ENCODE results near the gene SBNO1.
"Not testable (repeated sequence)": the region's sequence is repeated elsewhere in the genome, so short reads cannot be mapped to it uniquely, and the experiment has no call there.

SBNO1 gene

DNA sequence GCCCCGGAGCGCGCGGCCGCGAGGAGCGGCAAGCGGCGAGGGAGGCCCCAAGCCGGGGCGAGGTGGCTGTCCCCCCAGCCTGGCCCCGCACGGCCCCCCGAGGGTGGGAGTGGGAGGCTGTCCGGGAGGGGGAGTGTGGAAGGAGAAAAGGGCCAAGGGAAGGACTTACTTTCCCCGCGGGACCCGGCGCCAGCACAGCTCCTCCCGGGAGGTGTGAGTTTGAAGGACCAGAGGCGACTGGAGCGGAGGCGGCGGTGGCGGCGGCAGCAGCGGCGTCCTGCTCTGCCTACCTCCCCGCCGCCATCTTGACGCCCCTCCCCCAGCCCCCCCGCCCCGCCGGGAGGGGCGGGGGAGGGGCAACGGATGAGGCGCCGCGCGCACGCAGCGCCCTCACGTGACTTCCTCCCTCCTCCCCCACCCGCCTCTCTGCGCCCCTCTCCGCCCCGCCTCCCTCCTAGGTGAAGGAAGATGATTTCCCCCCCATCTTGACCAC, at the start of gene SBNO1:
TSS of gene SBNO1 (minus strand) at position 316 of the 493 bp plus-strand sequence. CDS start 14,406 bp downstream, outside the sequence.
- Mint-ChIP-seq H3K27ac (peak within 1 kb of the TSS; percentile 99), H3K4me3 (peak within 1 kb of the TSS; percentile 91), H3K27me3 (no peaks in the 10 kb centered on the region), H3K4me1 (peaks cover 25% of the 10 kb centered on the region), H3K9me3 (no peaks in the 10 kb centered on the region), H3K36me3 (ENCODE audit: low read depth) (peaks cover 3% of the 10 kb centered on the region)
- DNase-seq: peak; percentile 93
- ATAC-seq: peak; percentile 38

DNA sequence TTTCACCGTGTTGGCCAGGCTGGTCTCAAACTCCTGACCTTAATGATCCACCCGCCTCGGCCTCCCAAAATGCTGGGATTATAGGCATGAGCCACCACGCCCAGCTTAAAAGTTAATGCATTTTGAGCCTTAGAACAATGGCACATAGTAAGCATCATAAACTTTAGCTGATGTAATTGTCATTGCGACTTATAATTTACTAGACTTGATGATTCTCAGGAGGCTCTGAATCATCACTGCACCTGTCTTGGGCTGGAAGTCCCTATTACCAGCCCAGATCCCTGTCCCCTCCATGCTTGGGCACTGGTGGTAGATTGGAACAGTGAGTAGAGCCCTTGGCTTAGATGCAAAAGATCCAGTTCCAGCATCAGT, 45.4 kb upstream of the SBNO1 start:
- Mint-ChIP-seq H3K9me3 (no peaks in the 10 kb centered on the region), H3K27me3 (no peaks in the 10 kb centered on the region), H3K4me3 (no peak overlapping the region), H3K36me3 (ENCODE audit: low read depth) (peaks cover 29% of the 10 kb centered on the region), H3K27ac (no peak overlapping the region), H3K4me1 (no peaks in the 10 kb centered on the region)
- DNase-seq (no peak), ATAC-seq (no peak)

DNA sequence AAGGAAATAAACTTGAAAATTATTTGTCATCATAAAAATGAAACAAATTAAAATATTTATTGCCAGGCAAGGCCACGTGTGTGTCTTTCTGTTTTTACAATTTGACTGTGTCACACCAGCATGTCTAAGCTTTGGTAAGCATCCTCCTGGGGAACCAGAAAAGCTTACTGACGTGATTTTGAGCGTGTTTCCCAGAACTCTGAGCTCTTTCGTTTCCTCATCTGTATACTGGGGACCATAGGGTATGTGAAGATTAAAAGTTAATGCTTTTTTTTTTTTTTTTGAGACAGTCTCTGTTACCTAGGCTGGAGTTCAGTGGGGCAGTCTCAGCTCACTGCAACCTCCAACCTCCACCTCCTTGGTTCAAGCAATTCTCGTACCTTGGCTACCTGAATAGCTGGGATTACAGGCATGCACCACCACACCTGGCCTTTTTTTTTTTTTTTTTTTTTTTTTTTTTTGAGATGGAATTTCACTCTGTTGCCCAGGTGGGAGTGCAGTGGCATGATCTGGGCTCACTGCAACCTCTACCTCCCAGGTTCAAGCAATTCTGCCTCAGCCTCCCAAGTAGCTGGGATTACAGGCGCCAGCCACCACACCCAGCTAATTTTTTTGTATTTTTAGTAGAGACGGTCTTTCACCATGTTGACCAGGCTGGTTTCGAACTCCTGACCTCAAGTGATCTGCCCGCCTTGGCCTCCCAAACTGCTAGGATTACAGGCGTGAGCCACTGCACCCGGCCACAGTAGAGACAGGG, 44.8 kb upstream of the SBNO1 start:
- H3K36me3 Mint-ChIP-seq (ENCODE audit: low read depth): peaks cover 26% of the 10 kb centered on the region
- H3K9me3 Mint-ChIP-seq, H3K4me3 Mint-ChIP-seq, ATAC-seq, DNase-seq, H3K27me3 Mint-ChIP-seq, H3K4me1 Mint-ChIP-seq: not testable (repeated sequence)
- peak overlapping the region; percentile 18 for H3K27ac Mint-ChIP-seq

DNA sequence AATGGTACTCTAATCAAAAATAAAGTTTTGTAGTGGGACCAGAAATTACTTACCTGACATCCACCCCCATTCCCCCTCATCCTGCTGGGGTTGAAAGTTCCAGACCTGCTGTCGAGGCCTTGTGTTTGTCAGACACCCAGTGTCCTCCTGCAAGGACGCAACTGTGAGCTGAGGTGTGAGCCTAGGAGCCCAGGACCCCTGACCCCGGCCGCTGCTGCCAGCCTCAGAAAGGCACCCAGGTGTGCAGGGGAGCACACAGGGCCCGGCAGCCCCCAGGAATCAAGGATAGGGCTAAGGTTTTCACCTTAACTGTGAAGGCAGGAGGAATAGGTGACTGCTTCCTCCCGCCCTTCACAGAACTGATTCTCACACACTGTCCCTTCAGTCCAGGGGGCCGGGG, 44.0 kb upstream of the SBNO1 start:
- not testable (repeated sequence) for H3K9me3 Mint-ChIP-seq, H3K27ac Mint-ChIP-seq, H3K4me3 Mint-ChIP-seq, DNase-seq, H3K4me1 Mint-ChIP-seq, ATAC-seq, H3K27me3 Mint-ChIP-seq
- H3K36me3 Mint-ChIP-seq (ENCODE audit: low read depth): peaks cover 27% of the 10 kb centered on the region

DNA sequence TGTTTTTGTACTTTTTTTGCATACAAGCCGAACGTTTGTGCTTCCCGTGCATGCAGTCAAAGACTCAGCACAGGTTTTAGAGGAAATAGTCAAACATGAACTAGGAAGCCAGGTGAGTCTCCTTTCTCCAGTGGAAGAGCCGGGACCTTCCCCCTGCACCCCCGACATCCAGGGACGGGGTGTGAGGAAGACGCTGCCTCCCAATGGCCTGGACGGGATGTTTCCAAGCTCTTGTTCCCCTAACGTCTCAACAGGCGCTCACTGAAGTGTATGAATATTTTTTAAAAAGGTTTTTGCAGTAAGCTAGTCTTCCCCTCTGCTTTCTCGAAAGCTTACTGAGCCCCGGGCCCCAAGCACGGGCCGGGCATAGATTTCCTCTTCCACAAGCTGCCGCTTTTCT, 43.3 kb upstream of the SBNO1 start:
- peaks cover 28% of the 10 kb centered on the region for H3K36me3 Mint-ChIP-seq (ENCODE audit: low read depth)
- not testable (repeated sequence) for DNase-seq, H3K27ac Mint-ChIP-seq, H3K27me3 Mint-ChIP-seq, H3K9me3 Mint-ChIP-seq, H3K4me1 Mint-ChIP-seq, ATAC-seq, H3K4me3 Mint-ChIP-seq

DNA sequence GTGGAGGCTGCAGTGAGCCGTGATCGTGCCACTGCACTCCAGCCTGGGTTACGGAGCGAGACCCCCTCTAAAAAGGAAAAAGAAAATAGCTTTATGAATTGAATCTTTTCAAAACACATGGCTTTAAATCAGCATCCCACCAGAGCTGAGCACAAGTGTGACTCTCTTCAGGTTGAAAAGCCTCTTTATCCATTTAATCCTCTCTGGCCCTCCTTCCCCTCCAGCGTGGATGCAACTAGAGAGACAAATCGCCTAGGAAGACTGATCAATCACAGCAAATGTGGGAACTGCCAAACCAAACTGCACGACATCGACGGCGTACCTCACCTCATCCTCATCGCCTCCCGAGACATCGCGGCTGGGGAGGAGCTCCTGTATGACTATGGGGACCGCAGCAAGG, 42.6 kb upstream of the SBNO1 start:
- H3K9me3 Mint-ChIP-seq, ATAC-seq, DNase-seq, H3K4me1 Mint-ChIP-seq, H3K4me3 Mint-ChIP-seq, H3K27me3 Mint-ChIP-seq: not testable (repeated sequence)
- H3K27ac Mint-ChIP-seq: peak overlapping the region; percentile 19
- peaks cover 28% of the 10 kb centered on the region for H3K36me3 Mint-ChIP-seq (ENCODE audit: low read depth)

DNA sequence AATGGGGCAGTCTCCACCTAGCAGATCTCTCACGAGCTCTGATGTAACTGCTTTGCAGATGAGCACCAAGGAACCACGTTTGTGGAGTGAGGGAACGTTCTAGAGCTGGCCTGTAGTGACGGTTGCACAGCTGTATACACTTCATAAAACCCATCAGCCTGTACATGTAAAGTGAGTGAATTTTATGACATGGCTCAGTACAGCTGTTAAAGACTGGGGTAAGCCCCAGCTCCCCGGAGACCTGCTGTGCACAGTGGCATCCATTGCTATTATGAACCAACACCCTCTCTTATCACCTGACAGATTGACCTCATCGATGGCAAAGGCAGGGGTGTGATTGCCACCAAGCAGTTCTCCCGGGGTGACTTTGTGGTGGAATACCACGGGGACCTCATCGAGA, 39.9 kb upstream of the SBNO1 start:
- Mint-ChIP-seq H3K27me3 (no peaks in the 10 kb centered on the region), H3K27ac (no peak overlapping the region), H3K9me3 (no peaks in the 10 kb centered on the region), H3K36me3 (ENCODE audit: low read depth) (peaks cover 22% of the 10 kb centered on the region), H3K4me1 (no peaks in the 10 kb centered on the region), H3K4me3 (no peak overlapping the region)
- peak; percentile 39 for ATAC-seq
- DNase-seq: no peak

DNA sequence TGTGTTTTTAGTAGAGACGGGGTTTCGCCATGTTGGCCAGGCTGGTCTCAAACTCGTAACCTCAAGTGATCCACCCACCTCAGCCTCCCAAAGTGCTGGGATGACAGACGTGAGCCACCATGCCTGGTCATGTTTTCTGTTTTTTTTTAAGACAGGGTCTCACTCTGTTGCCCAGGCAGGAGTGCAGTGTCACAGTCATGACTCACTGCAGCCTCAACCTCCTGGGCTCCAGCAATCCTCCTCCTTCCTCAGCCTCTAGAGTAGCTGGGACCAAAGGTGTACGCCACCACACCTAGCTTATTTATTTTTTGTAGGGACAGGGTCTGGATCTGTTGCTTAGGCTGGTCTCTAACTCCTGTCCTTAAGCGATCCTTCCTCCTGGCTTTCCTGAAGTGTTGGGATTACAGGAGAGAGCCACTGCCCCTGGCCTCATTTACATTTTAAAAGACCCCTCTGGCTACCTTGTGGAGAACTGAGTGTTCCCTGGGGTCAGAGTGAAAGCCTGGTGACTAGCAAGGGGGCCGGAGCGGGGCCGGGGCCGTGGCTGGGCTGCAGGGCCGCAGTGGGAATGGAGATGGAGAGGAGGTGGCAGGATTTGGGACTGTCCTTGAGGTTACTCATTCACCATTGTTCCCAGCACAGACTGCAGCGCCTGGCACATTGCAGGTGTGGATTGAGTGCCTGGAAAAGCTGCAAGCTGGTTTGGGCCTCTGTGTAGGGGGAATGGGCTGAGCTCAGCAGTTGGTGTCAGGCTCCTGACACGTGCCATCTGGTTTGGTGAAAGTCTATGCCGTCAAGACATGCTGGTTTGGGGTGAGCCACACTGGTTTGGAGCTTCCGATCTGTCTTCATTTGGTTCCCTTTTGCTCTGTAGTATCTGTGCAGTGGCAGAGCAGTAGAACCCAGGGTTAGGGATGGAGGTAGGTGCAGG, 37.4 kb upstream of the SBNO1 start:
- Mint-ChIP-seq H3K4me1 (no peaks in the 10 kb centered on the region), H3K27me3 (no peaks in the 10 kb centered on the region), H3K27ac (no peak overlapping the region), H3K9me3 (no peaks in the 10 kb centered on the region), H3K36me3 (ENCODE audit: low read depth) (peaks cover 21% of the 10 kb centered on the region), H3K4me3 (no peak overlapping the region)
- no peak for ATAC-seq
- no peak for DNase-seq

DNA sequence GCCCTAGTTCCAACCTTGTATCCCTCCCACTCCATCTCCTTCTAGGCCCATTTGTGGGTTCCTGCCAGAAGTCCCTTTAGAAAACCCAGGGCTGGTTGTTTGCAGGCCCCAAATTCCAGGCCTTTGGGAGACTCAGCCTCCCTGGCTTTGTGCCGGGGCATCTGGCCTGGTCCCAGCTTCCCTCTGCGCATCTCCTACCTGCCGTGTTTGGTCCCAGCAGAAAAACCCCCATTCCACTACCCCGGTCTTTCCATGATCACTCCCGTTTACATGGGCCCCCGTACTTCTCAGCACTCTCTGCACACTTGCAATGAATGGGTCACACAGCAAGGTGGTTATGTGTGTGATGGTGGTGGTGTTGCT, 34.6 kb upstream of the SBNO1 start:
- no peak for DNase-seq
- Mint-ChIP-seq H3K27me3 (no peaks in the 10 kb centered on the region), H3K27ac (no peak overlapping the region), H3K4me3 (no peak overlapping the region), H3K4me1 (no peaks in the 10 kb centered on the region), H3K36me3 (ENCODE audit: low read depth) (peaks cover 28% of the 10 kb centered on the region), H3K9me3 (no peaks in the 10 kb centered on the region)
- ATAC-seq: no peak

DNA sequence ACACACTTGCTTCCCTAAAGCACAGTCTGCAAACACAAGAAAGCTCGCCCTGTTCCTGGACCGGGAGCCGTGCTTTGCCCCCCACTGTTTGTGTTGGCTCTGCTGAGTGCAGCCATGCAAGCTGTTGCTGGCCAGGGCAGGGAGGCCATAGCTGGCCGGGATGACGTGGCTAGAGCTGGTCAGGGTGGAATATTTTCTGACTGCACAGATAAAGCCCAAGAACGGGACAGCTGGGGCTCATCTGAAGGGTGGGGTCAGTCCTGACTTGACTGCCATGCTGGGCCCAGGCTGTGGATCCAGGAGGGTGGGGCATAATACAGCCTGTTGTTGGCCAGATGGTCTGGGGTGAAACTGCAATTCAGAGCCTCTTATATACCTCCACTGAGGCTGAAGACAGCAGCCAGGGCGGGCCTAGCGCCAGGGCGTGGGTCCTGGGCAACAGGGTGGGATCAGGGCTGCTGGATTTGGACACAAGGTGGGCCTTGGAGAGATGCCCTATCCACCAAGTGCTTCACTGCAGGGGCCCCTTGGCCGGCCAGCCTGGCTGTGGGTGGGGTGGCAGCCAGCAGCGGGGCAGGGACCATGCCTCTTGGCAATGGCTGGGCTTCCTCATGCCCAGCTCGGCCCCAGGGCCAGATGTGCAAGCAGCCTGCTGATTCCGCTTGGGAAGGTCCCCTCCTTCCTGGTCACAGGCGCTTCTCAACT, 34.1 kb upstream of the SBNO1 start:
- Mint-ChIP-seq H3K27me3 (no peaks in the 10 kb centered on the region), H3K4me1 (no peaks in the 10 kb centered on the region), H3K27ac (no peak overlapping the region), H3K36me3 (ENCODE audit: low read depth) (peaks cover 28% of the 10 kb centered on the region), H3K9me3 (no peaks in the 10 kb centered on the region), H3K4me3 (no peak overlapping the region)
- ATAC-seq (no peak), DNase-seq (no peak)

DNA sequence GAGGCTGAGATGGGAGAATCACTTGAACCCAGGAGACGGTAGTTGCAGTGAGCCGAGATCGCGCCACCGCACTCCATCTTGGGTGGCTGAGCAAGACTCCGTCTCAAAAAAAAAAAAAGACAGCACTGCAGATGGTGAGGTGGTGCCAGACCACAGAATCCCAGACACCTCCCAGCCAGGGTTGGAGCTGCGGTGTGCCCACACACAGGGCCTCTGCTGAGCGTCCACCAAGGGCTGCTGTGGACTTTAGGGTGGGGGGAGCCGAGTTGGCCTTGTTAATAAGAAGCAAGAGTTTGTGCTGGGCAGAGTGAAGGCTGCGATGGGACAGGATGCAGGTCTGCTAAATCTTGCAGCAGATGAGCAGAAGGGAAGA, 33.5 kb upstream of the SBNO1 start:
- Mint-ChIP-seq H3K36me3 (ENCODE audit: low read depth) (peaks cover 27% of the 10 kb centered on the region), H3K27me3 (no peaks in the 10 kb centered on the region)

DNA sequence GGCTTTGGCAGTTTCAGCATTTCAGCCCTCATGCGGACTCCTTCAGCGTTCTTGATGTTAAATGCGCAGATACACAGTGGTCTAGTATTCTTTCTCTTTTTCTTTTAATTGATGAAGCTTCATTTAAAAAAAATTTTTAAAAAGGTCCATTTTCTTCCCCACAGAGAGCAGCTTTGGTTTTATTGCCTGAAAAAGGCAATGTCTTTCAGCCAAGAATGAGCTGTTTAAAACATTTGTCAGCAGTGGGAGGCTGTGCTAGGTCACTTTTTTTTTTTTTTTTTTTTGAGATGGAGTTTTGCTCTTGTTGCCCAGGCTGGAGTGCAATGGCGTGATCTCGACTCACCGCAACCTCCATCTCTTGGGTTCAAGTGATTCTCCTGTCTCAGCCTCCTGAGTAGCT, 32.8 kb upstream of the SBNO1 start:
- peaks cover 31% of the 10 kb centered on the region for H3K36me3 Mint-ChIP-seq (ENCODE audit: low read depth)
- H3K9me3 Mint-ChIP-seq: no peaks in the 10 kb centered on the region
- no peak overlapping the region for H3K4me3 Mint-ChIP-seq
- peaks cover 2% of the 10 kb centered on the region for H3K4me1 Mint-ChIP-seq
- no peak overlapping the region for H3K27ac Mint-ChIP-seq
- H3K27me3 Mint-ChIP-seq: no peaks in the 10 kb centered on the region
- DNase-seq: no peak
- no peak for ATAC-seq

More for the DNA sequence above, 33.5 kb upstream of the SBNO1 start:
- Mint-ChIP-seq H3K4me3 (no peak overlapping the region), H3K4me1 (no peaks in the 10 kb centered on the region), H3K9me3 (no peaks in the 10 kb centered on the region), H3K27ac (no peak overlapping the region)
- DNase-seq (no peak), ATAC-seq (no peak)

DNA sequence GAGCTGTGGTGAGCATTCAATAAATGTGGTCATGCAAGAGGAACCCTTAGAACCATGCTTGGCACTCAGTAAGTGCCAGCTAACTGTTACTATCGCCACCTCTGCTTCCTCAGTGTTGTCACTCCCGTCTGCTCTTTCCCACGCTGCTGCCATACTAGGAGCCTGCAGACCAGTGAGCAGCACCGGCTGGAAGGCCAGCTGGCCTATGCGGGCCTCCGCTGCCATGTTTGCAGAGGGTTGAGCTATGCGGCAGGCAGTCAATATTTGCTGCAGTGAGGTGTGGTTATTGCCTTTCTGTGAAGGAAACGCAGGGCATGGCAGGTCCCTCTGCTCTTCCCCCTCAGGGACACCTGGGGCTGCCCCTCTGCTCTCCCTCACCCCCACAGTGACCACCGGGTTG, 32.3 kb upstream of the SBNO1 start:
- Mint-ChIP-seq H3K9me3 (no peaks in the 10 kb centered on the region), H3K4me3 (no peak overlapping the region), H3K27me3 (no peaks in the 10 kb centered on the region), H3K36me3 (ENCODE audit: low read depth) (peaks cover 31% of the 10 kb centered on the region), H3K4me1 (peaks cover 2% of the 10 kb centered on the region), H3K27ac (no peak overlapping the region)
- ATAC-seq (no peak), DNase-seq (no peak)

DNA sequence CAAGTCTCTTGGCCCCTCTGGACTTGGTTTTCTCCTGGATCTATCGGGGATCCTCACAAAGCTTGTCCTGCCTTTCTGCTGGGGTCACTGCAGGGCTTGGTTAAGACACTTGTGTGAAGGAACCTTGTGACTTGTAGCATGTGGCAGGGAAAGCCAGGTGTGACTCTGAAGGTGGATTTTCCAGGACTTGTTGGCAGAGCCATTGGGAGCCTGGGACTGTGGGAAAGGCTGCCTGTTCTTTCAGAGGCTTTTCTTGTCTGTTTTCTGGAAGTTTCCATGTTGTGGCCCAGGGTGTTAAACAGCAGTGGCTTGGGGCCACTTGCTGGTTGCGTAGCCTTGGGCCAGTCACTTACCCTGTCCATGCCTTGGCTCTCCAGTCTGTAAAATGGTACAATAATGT, 31.9 kb upstream of the SBNO1 start:
- Mint-ChIP-seq H3K27me3 (no peaks in the 10 kb centered on the region), H3K27ac (no peak overlapping the region), H3K9me3 (no peaks in the 10 kb centered on the region), H3K4me3 (no peak overlapping the region), H3K4me1 (peaks cover 6% of the 10 kb centered on the region), H3K36me3 (ENCODE audit: low read depth) (peaks cover 32% of the 10 kb centered on the region)
- DNase-seq (no peak), ATAC-seq (no peak)

All from activated naive CD8-positive, alpha-beta T cell treated with anti-CD3 and anti-CD28 coated beads, Interleukin-2, amount 50 U/mL, for 24 hours (primary cell).